Putamen (tissue), 1 donor: ENCODE data around the gene SAMD10.
A peak's percentile ranks its signal among the peaks of the same experiment; 100 is the strongest.
"Not testable (repeated sequence)": the region's sequence is repeated elsewhere in the genome, so short reads cannot be mapped to it uniquely, and the experiment has no call there.

Experiments
- DNase-seq: peaks from one replicate; pipeline ENCODE4 v3.0.0-alpha.2; 2016; ENCODE audit warnings: low spot score

The SAMD10 gene

GRCh38 chr20:64001607-64002011 lies 22.2 kb upstream of the SAMD10 start:
- no peak for DNase-seq

- DNase-seq: no peak
Observed at GRCh38 chr20:64000906-64001305, 21.5 kb upstream of the SAMD10 start.

- DNase-seq: no peak
Observed at GRCh38 chr20:63982937-63983336, 3.5 kb upstream of the SAMD10 start.

- peak; percentile 95 for DNase-seq
Observed at GRCh38 chr20:63980806-63981728, 1.6 kb upstream of the SAMD10 start, which contains the start of gene PRPF6. TSS of gene PRPF6 (plus strand) at chr20:63981132. CDS start at chr20:63981246, 114 bp downstream.

GRCh38 chr20:63980317-63980805 lies 919 bp upstream of the SAMD10 start:
- DNase-seq: peak; percentile 61

- no peak for DNase-seq
Observed at GRCh38 chr20:63979229-63979556, 249 bp downstream of the SAMD10 start.

GRCh38 chr20:63978319-63979228 lies 868 bp downstream of the SAMD10 start:
- DNase-seq: no peak

- no peak for DNase-seq
Observed at GRCh38 chr20:63977739-63978276, 1.6 kb downstream of the SAMD10 start.

GRCh38 chr20:63976980-63977738 lies 2.3 kb downstream of the SAMD10 start:
- no peak for DNase-seq

GRCh38 chr20:63976511-63976910 lies 2.9 kb downstream of the SAMD10 start:
- DNase-seq: not testable (repeated sequence)

- no peak for DNase-seq
Observed at GRCh38 chr20:63974402-63975200, 4.8 kb downstream of the SAMD10 start.

GRCh38 chr20:63973636-63974401 lies 5.6 kb downstream of the SAMD10 start:
- peak; percentile 76 for DNase-seq

GRCh38 chr20:63973160-63973479 lies 6.3 kb downstream of the SAMD10 start:
- no peak for DNase-seq

- DNase-seq: no peak
Observed at GRCh38 chr20:63972312-63973159, 6.9 kb downstream of the SAMD10 start.

- not testable (repeated sequence) for DNase-seq
Observed at GRCh38 chr20:63971960-63972311, 7.5 kb downstream of the SAMD10 start.

GRCh38 chr20:63970714-63971431 lies 8.6 kb downstream of the SAMD10 start:
- no peak for DNase-seq

- DNase-seq: no peak
Observed at GRCh38 chr20:63969838-63970713, 9.4 kb downstream of the SAMD10 start, which contains the start of gene ZNF512B. TSS of gene ZNF512B (minus strand) at chr20:63969930. CDS start at chr20:63967950, 1,980 bp downstream.
